ENCODE data around the gene TMEM14B.
"Not testable (repeated sequence)": the region's sequence is repeated elsewhere in the genome, so short reads cannot be mapped to it uniquely, and the experiment has no call there.

The TMEM14B gene

DNA sequence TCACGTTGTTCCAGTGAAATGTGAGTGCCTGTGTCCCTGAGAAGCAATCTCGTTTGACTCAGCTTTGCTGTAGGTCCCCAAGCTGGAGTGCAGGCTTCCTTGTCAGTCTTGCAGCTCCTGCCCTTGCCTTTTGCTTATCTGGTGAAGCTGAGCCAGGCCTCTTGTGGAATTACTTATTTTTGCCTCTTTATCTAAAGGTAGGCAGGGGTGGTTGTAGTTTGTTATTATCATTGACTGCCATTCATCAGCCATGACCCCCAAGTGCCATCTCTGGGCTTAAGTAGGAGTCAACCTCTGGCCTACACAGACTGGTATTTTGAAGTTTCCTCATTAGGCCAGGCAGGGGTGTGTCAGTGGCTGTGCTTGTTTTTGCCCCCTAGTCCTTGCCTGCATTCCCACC lies 2.1 kb downstream of the TMEM14B start:
- Histone ChIP-seq H3K27ac (ENCODE audit: low read length) (no peak overlapping the region), H3K9me3 (ENCODE audit: control insufficient read depth, low read depth, low read length) (no peaks in the 10 kb centered on the region), H3K27me3 (ENCODE audit: control insufficient read depth, insufficient read depth, low read length) (no peaks in the 10 kb centered on the region), H3K9ac (ENCODE audit: low read length) (no peak overlapping the region), H3K4me1 (ENCODE audit: control insufficient read depth, low read depth, low read length) (peaks cover 4% of the 10 kb centered on the region), H3K4me3 (ENCODE audit: low read length) (no peak overlapping the region), H3K36me3 (ENCODE audit: control insufficient read depth, low read depth, low read length) (peaks cover 32% of the 10 kb centered on the region)

DNA sequence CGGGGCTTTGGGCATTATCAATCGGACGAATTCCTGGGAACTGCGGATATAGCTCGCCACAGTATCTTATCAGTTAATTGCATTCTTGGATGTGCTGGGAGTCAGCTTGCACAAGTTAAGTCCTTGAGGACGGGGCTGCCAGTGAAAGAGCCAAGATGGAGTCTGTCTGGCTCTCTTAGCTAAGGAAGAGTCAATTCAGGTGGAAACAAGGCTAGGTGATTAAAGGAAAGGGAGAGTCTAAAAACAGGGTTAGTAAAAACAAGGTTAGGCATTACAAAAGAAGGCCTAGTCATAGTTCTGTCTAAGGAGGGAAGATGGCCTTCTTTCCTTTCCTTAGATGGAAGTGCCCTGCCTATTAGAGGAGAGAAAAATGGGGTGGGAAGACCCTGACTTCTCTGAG lies 3.0 kb downstream of the TMEM14B start:
- H3K4me1 ChIP-seq (ENCODE audit: control insufficient read depth, low read depth, low read length); H3K27me3 ChIP-seq (ENCODE audit: control insufficient read depth, insufficient read depth, low read length); H3K4me3 ChIP-seq (ENCODE audit: low read length); H3K9me3 ChIP-seq (ENCODE audit: control insufficient read depth, low read depth, low read length); H3K27ac ChIP-seq (ENCODE audit: low read length); H3K9ac ChIP-seq (ENCODE audit: low read length): not testable (repeated sequence)
- peaks cover 41% of the 10 kb centered on the region for H3K36me3 ChIP-seq (ENCODE audit: control insufficient read depth, low read depth, low read length)

DNA sequence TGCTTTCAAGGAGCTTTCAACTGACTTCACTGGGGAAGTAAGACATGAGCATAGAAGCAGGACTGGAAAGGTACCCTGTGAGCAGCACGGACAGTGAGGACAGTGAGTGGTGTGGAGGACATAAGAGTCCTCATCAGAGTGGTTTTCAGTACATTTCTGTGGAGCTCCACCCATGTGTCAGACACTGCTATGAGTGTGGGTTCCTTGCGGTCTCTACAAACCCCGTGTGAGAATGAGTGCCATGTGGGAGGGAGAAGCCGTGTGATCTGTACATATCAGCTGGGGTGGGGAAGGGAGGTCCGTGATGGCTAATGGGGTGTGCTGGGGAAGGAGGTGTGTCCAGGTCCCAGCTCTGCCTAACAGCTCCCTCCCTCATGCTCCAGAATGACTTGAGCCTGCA lies 4.2 kb downstream of the TMEM14B start:
- H3K27ac ChIP-seq (ENCODE audit: low read length); H3K27me3 ChIP-seq (ENCODE audit: control insufficient read depth, insufficient read depth, low read length); H3K4me1 ChIP-seq (ENCODE audit: control insufficient read depth, low read depth, low read length); H3K9ac ChIP-seq (ENCODE audit: low read length); H3K4me3 ChIP-seq (ENCODE audit: low read length); H3K9me3 ChIP-seq (ENCODE audit: control insufficient read depth, low read depth, low read length): not testable (repeated sequence)
- peaks cover 41% of the 10 kb centered on the region for H3K36me3 ChIP-seq (ENCODE audit: control insufficient read depth, low read depth, low read length)

DNA sequence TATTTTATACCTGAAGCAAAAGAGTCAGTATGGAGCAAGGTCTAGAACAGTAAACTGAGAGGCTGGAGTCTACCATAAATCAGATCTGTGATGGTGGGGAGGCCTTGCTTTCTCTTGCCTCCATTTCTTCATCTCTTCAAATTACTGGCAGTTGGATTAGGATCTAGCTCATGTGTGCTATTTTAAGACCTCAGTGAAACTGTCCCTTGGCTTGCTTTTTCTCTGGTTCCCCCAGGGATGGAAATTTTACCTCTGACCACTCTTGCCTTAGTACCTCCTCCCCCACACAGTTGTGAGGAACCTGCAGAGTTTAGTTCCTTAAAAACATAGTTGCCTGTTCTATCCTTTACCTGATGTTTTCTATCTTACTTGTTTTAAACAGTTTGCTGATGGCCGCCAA lies 8.5 kb downstream of the TMEM14B start:
- Histone ChIP-seq H3K4me3 (ENCODE audit: low read length) (no peak overlapping the region), H3K4me1 (ENCODE audit: control insufficient read depth, low read depth, low read length) (no peaks in the 10 kb centered on the region), H3K9ac (ENCODE audit: low read length) (no peak overlapping the region), H3K27ac (ENCODE audit: low read length) (no peak overlapping the region), H3K27me3 (ENCODE audit: control insufficient read depth, insufficient read depth, low read length) (no peaks in the 10 kb centered on the region), H3K36me3 (ENCODE audit: control insufficient read depth, low read depth, low read length) (peaks cover 35% of the 10 kb centered on the region), H3K9me3 (ENCODE audit: control insufficient read depth, low read depth, low read length) (no peaks in the 10 kb centered on the region)

DNA sequence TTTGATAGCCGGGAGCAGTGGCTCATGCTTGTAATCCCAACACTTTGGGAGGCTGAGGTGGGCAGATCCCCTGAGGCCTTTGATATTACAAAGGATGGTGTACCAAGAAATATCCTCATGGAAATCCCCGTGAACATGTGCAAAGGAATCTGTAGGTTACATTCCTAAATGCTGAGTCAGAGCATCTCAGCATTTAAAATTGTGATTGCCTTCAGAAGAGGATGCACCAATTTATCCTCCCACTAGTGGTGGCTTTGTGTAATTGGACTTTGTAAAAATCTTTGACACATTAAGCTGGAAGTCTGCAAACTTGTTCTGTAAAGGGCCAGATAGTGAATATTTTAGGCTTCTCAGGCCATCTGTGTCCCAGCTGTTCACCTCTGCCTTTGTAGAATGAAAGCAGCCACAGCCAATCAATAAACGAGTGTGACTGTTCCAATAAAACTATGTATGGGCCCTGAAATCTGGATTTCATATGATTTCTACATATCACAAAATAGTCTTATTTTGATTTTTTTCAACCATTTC lies 11.8 kb downstream of the TMEM14B start:
- H3K27ac ChIP-seq (ENCODE audit: low read length) = no peak overlapping the region
- H3K9me3 ChIP-seq (ENCODE audit: control insufficient read depth, low read depth, low read length) = no peaks in the 10 kb centered on the region
- H3K27me3 ChIP-seq (ENCODE audit: control insufficient read depth, insufficient read depth, low read length) = no peaks in the 10 kb centered on the region
- H3K36me3 ChIP-seq (ENCODE audit: control insufficient read depth, low read depth, low read length) = peaks cover 20% of the 10 kb centered on the region
- H3K4me3 ChIP-seq (ENCODE audit: low read length) = no peak overlapping the region
- H3K9ac ChIP-seq (ENCODE audit: low read length) = no peak overlapping the region
- no peaks in the 10 kb centered on the region for H3K4me1 ChIP-seq (ENCODE audit: control insufficient read depth, low read depth, low read length)

GRCh38 chr6:10759884-10760329 lies 12.3 kb downstream of the TMEM14B start:
- no peaks in the 10 kb centered on the region for H3K4me1 ChIP-seq (ENCODE audit: control insufficient read depth, low read depth, low read length)
- peaks cover 16% of the 10 kb centered on the region for H3K36me3 ChIP-seq (ENCODE audit: control insufficient read depth, low read depth, low read length)
- H3K4me3 ChIP-seq (ENCODE audit: low read length) = no peak overlapping the region
- no peaks in the 10 kb centered on the region for H3K27me3 ChIP-seq (ENCODE audit: control insufficient read depth, insufficient read depth, low read length)
- no peak overlapping the region for H3K9ac ChIP-seq (ENCODE audit: low read length)
- no peak overlapping the region for H3K27ac ChIP-seq (ENCODE audit: low read length)
- H3K9me3 ChIP-seq (ENCODE audit: control insufficient read depth, low read depth, low read length) = no peaks in the 10 kb centered on the region

DNA sequence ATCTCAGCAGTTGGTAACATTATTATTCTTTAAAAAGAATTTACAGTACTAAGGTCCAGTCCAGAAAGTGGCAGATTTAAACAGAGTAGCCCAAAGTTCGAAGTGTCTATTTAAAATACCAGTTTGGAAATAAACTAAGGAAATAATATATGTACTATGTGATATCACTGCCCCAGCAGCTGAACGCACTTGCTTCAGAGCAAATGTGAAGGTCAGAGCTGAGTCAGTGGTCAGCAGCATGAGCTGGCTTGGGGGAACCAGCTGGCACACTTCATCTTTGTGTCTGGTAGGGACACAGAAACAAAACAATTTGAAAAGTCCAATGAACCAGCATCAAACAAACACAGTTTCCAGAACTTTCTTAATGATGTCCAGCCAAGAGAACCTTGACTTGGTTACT lies 15.4 kb downstream of the TMEM14B start:
- no peak overlapping the region for H3K9ac ChIP-seq (ENCODE audit: low read length)

DNA sequence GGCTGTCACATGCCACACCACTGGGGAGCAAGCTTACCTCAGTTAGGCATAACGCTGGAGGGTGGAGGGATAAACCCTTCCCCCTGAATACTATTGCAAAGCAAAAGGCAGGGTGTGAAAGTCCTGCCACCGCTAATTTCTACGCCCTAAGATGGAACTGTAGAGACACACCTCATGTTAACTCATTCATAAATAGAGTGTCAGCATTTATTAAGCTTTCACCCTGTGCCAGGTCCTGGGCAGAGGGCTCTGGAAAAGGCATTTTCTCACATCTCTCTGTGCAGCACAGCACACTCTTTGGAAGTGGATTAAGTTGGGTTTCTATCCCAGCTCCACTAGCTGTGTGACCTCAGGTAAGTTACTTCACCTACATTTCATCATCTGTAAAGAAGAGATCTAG lies 21.8 kb downstream of the TMEM14B start:
- Histone ChIP-seq H3K4me1 (ENCODE audit: control insufficient read depth, low read depth, low read length) (no peaks in the 10 kb centered on the region), H3K4me3 (ENCODE audit: low read length) (no peak overlapping the region), H3K36me3 (ENCODE audit: control insufficient read depth, low read depth, low read length) (peaks cover 26% of the 10 kb centered on the region), H3K27me3 (ENCODE audit: control insufficient read depth, insufficient read depth, low read length) (no peaks in the 10 kb centered on the region), H3K9me3 (ENCODE audit: control insufficient read depth, low read depth, low read length) (no peaks in the 10 kb centered on the region), H3K9ac (ENCODE audit: low read length) (no peak overlapping the region), H3K27ac (ENCODE audit: low read length) (no peak overlapping the region)

More for the DNA sequence above, 15.4 kb downstream of the TMEM14B start:
- Histone ChIP-seq H3K4me3 (ENCODE audit: low read length) (no peak overlapping the region), H3K27me3 (ENCODE audit: control insufficient read depth, insufficient read depth, low read length) (no peaks in the 10 kb centered on the region), H3K27ac (ENCODE audit: low read length) (no peak overlapping the region), H3K9me3 (ENCODE audit: control insufficient read depth, low read depth, low read length) (no peaks in the 10 kb centered on the region), H3K36me3 (ENCODE audit: control insufficient read depth, low read depth, low read length) (peaks cover 6% of the 10 kb centered on the region), H3K4me1 (ENCODE audit: control insufficient read depth, low read depth, low read length) (no peaks in the 10 kb centered on the region)

DNA sequence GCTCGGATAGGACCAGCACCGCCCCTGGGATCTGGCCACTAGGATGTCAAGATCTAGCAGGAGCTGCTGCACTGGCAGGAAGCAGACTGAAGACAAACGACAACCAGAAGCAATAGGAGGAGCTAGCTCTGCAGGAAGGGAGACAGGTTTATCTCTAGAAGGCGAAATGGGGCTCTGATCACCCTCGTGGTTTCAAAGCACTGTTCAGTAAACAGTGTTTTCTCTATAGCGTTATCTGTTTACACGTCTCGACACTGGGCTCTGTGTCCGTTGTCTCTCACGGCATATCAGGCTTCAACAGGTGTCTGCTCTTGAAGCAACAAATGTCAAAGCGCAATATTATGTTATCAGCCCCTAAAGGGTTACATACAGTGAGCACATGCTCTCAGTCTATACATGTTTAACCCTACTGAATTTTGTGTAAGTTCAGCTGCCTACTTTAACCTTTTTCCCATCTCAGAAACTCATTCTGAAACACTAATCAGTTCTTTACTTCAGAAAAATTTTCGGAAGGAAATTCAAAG lies 23.8 kb downstream of the TMEM14B start:
- no peak overlapping the region for H3K9ac ChIP-seq (ENCODE audit: low read length)
- no peak overlapping the region for H3K4me3 ChIP-seq (ENCODE audit: low read length)
- no peaks in the 10 kb centered on the region for H3K9me3 ChIP-seq (ENCODE audit: control insufficient read depth, low read depth, low read length)
- no peaks in the 10 kb centered on the region for H3K27me3 ChIP-seq (ENCODE audit: control insufficient read depth, insufficient read depth, low read length)
- H3K4me1 ChIP-seq (ENCODE audit: control insufficient read depth, low read depth, low read length) = no peaks in the 10 kb centered on the region
- H3K36me3 ChIP-seq (ENCODE audit: control insufficient read depth, low read depth, low read length) = peaks cover 33% of the 10 kb centered on the region
- H3K27ac ChIP-seq (ENCODE audit: low read length) = no peak overlapping the region

- H3K9ac ChIP-seq (ENCODE audit: low read length) = no peak overlapping the region
- H3K4me1 ChIP-seq (ENCODE audit: control insufficient read depth, low read depth, low read length) = no peaks in the 10 kb centered on the region
Measured at GRCh38 chr6:10778230-10778629, 30.6 kb downstream of the TMEM14B start.

DNA sequence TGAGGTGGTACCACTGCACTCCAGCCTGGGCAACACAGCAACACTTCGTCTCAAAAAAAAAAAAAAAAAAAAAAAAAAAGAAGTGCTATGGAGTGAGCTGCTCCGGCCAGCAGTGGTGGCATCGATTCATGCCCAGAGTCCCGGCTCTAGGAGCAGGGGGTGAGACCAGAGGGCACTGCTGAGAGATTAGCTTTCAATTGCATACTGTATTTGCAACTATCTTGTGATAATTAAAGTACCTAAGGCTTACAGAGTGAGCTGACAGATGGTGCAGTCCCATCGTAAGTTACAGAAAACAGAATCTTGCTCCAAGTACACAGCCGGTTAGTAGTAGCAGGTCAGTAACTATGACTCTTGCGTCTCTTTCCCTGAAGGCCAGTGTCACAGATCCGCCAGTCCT lies 31.5 kb downstream of the TMEM14B start:
- Histone ChIP-seq H3K27ac (ENCODE audit: low read length) (no peak overlapping the region), H3K27me3 (ENCODE audit: control insufficient read depth, insufficient read depth, low read length) (no peaks in the 10 kb centered on the region), H3K4me1 (ENCODE audit: control insufficient read depth, low read depth, low read length) (no peaks in the 10 kb centered on the region), H3K9me3 (ENCODE audit: control insufficient read depth, low read depth, low read length) (no peaks in the 10 kb centered on the region), H3K9ac (ENCODE audit: low read length) (no peak overlapping the region), H3K4me3 (ENCODE audit: low read length) (no peak overlapping the region), H3K36me3 (ENCODE audit: control insufficient read depth, low read depth, low read length) (peaks cover 7% of the 10 kb centered on the region)

More at GRCh38 chr6:10778230-10778629, 30.6 kb downstream of the TMEM14B start:
- Histone ChIP-seq H3K36me3 (ENCODE audit: control insufficient read depth, low read depth, low read length) (peaks cover 7% of the 10 kb centered on the region), H3K27me3 (ENCODE audit: control insufficient read depth, insufficient read depth, low read length) (no peaks in the 10 kb centered on the region), H3K27ac (ENCODE audit: low read length) (no peak overlapping the region), H3K4me3 (ENCODE audit: low read length) (no peak overlapping the region), H3K9me3 (ENCODE audit: control insufficient read depth, low read depth, low read length) (no peaks in the 10 kb centered on the region)

DNA sequence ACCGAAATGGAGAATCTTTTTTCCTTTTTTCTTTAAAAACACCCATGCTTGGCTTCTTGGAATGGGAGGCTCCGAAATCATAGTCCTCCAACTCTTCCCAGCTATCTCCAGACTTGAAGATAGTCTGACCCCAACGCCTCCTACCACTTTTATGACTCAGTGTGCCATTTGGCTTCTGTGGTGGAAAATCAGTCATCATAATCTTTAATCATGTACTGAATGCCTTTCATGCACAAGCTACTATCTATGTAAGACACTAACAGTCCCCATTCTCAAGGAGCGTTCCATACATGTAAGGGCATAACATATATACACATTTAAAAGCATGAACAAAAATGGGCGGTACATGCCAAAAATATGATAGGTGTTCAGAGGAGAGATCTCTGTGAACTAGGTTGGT lies 44.1 kb downstream of the TMEM14B start:
- no peaks in the 10 kb centered on the region for H3K27me3 ChIP-seq (ENCODE audit: control insufficient read depth, insufficient read depth, low read length)
- no peaks in the 10 kb centered on the region for H3K4me1 ChIP-seq (ENCODE audit: control insufficient read depth, low read depth, low read length)
- no peak overlapping the region for H3K9ac ChIP-seq (ENCODE audit: low read length)
- no peak overlapping the region for H3K27ac ChIP-seq (ENCODE audit: low read length)
- H3K36me3 ChIP-seq (ENCODE audit: control insufficient read depth, low read depth, low read length) = peaks cover 5% of the 10 kb centered on the region
- no peaks in the 10 kb centered on the region for H3K9me3 ChIP-seq (ENCODE audit: control insufficient read depth, low read depth, low read length)
- no peak overlapping the region for H3K4me3 ChIP-seq (ENCODE audit: low read length)
